IPS DF 6.9 (cell line): ENCODE data around the gene NUP98.

Experiments used
- DNase-seq: peaks from one replicate; pipeline ENCODE4 v3.0.0-alpha.2; 2013; ENCODE audit warnings: low read depth, low spot score
- H3K27ac ChIP-seq: one replicate; pipeline ENCODE4 v1.5.1; 2013; ENCODE audit warnings: low read length, control low read depth
- H3K27me3 ChIP-seq: 2 replicates; pipeline ENCODE4 v1.6.1; 2013; ENCODE audit warnings: mild to moderate bottlenecking, low read length; ENCODE audit not compliant: control insufficient read depth, insufficient read depth
- H3K36me3 ChIP-seq: 2 replicates; pipeline ENCODE4 v1.6.1; 2013; ENCODE audit warnings: low read length; ENCODE audit not compliant: control insufficient read depth, insufficient read depth
- H3K4me1 ChIP-seq: 2 replicates; pipeline ENCODE4 v1.6.1; 2013; ENCODE audit warnings: low read length; ENCODE audit not compliant: control insufficient read depth, insufficient read depth
- H3K4me3 ChIP-seq: 2 replicates; pipeline ENCODE4 v1.5.1; 2013; ENCODE audit warnings: mild to moderate bottlenecking, low read length
- H3K9me3 ChIP-seq: 2 replicates; pipeline ENCODE4 v1.6.1; 2013; ENCODE audit warnings: low read length, inconsistent platforms; ENCODE audit not compliant: control insufficient read depth, insufficient read depth
- WGBS: extraction: QIAGEN DNeasy Blood & Tissue Kit; methylation state at CpG from one replicate; pipeline ENCODE4 v1.1.7; 2013; ENCODE audit warnings: mixed read lengths, missing lambda C conversion rate; ENCODE audit not compliant: insufficient read length, insufficient coverage; 5-methylcytosine and 5-hydroxymethylcytosine counted together

The NUP98 gene

DNA sequence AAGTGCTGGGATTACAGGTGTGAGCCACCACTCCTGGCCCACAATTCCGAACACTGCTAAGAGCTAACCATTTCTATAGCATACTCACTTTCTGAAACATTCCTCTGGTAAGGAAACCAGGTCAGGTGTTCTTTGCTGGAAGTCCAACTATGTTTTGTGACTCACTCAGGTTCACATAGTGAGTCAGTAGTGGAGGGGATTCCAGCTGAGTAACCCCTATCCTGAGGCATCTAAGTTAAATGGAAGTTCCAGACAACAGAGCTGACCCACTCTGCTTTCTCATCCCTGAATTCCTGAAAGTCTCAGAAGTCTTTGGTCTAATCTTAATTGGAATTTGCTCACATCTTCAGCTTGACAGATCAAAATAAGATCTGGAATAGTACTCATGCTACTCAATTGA is 123.2 kb downstream of the NUP98 start:
- H3K27me3 ChIP-seq, result no peaks in the 10 kb centered on the region
- DNase-seq, result no peak
- no CpG with 5 or more reads among the region's 1 CpG for WGBS
- H3K27ac ChIP-seq, result no peak overlapping the region
- H3K36me3 ChIP-seq, result peaks cover 21% of the 10 kb centered on the region
- no peak overlapping the region for H3K4me3 ChIP-seq
- no peaks in the 10 kb centered on the region for H3K9me3 ChIP-seq
- H3K4me1 ChIP-seq, result no peaks in the 10 kb centered on the region

DNA sequence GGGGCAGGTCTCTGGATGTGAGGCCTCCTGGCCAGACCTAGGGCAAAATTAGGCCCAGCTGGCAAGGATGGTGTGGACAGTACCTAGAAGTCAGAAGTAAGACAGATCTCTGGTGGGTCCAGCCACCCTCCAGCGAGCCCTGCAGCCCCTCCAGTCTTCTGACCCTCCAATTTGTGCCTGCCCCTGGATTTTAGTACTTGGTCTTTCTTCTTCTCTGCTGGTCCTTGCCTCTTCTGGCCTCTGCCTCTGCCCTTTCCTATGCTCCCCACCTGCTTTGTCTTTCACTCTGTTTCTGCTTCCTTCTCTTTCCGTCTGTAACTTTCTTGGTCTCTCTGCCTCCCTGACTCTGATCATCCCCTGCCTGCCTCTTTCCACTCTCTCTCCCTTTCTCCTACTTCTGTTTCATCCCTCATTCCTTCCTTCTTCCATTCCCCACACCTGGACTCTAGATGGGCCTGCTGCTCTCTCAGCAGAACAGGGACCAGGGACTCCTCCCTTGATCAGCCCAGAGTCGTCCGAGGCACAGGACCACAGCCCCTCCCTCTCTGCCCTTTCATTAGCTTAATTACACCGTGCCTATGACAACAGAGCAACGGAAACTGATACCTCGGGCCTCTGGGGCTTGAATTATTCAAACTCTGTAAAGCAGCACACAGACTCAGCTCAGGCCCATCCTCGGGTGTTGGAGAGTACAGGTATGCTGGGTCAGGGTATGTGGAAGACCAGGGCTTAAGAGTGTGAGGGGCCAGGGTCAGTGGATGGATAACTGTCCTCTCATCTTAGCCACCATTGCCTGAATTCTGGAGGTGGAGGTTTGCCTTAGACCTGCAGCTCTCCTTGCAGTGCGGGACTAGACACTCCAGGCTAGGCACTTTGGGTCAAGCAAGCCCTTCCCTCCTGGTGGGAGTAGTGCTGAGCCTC is 125.8 kb downstream of the NUP98 start, which contains the start of gene CHRNA10:
Gene CHRNA10 (minus strand): TSS at position 51 of the 921 bp plus-strand sequence. CDS start 72 bp downstream, outside the sequence.
- H3K4me3 ChIP-seq, result no peak within 1 kb of the TSS
- H3K27me3 ChIP-seq, result no peaks in the 10 kb centered on the region
- H3K36me3 ChIP-seq, result peaks cover 25% of the 10 kb centered on the region
- H3K9me3 ChIP-seq, result no peaks in the 10 kb centered on the region
- H3K27ac ChIP-seq, result no peak within 1 kb of the TSS
- no CpG with 5 or more reads among the region's 9 CpGs for WGBS
- DNase-seq, result no peak
- no peaks in the 10 kb centered on the region; the same call in 1 of the 2 replicates for H3K4me1 ChIP-seq

- H3K4me3 ChIP-seq, result no peak overlapping the region
- H3K36me3 ChIP-seq, result peaks cover 12% of the 10 kb centered on the region
- H3K4me1 ChIP-seq, result no peaks in the 10 kb centered on the region; the same call in 1 of the 2 replicates
- H3K27ac ChIP-seq, result no peak overlapping the region
- WGBS, result no CpG with 5 or more reads among the region's 5 CpGs
- H3K27me3 ChIP-seq, result no peaks in the 10 kb centered on the region
- no peaks in the 10 kb centered on the region for H3K9me3 ChIP-seq
- DNase-seq, result no peak
These were observed 127.6 kb downstream of the NUP98 start for GRCh38 chr11:3669742-3670183.

DNA sequence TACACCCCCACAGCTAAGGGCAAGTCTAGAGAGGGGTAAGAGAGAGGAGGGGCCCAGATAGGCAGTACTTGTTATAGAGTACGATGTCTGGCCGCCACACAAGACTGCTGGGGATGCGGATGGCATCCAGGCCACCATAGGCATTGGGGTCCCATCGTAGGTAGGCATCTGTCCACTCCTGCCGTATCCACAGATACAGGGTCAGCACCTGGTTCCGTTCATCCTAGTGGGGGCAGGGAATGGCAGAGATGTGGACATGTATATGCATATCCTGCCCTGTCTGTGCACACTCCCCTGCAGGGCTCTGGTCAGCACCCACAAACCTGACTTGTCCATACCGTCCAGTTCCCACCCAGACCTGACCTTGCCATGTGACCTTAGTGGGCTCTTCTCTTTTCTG is 128.2 kb downstream of the NUP98 start:
- DNase-seq, result no peak
- Histone ChIP-seq H3K4me1 (no peaks in the 10 kb centered on the region; the same call in 1 of the 2 replicates), H3K27ac (no peak overlapping the region), H3K36me3 (peaks cover 11% of the 10 kb centered on the region), H3K9me3 (no peaks in the 10 kb centered on the region), H3K4me3 (no peak overlapping the region), H3K27me3 (no peaks in the 10 kb centered on the region)
- no CpG with 5 or more reads among the region's 7 CpGs for WGBS

- no CpG with 5 or more reads among the region's 89 CpGs for WGBS
These were observed 130.0 kb downstream of the NUP98 start for GRCh38 chr11:3667149-3668035.

GRCh38 chr11:3666023-3666530 is 131.3 kb downstream of the NUP98 start:
- no peak overlapping the region for H3K4me3 ChIP-seq
- H3K4me1 ChIP-seq, result no peaks in the 10 kb centered on the region; the same call in 1 of the 2 replicates
- H3K36me3 ChIP-seq, result peaks cover 7% of the 10 kb centered on the region
- H3K9me3 ChIP-seq, result no peaks in the 10 kb centered on the region
- no peaks in the 10 kb centered on the region for H3K27me3 ChIP-seq
- WGBS, result no CpG with 5 or more reads among the region's 17 CpGs
- no peak for DNase-seq
- no peak overlapping the region for H3K27ac ChIP-seq

More at GRCh38 chr11:3667149-3668035, 130.0 kb downstream of the NUP98 start:
- no peak for DNase-seq
- Histone ChIP-seq H3K4me1 (no peaks in the 10 kb centered on the region; the same call in 1 of the 2 replicates), H3K36me3 (peaks cover 7% of the 10 kb centered on the region), H3K27ac (no peak overlapping the region), H3K27me3 (no peaks in the 10 kb centered on the region), H3K9me3 (no peaks in the 10 kb centered on the region), H3K4me3 (no peak overlapping the region)

GRCh38 chr11:3665336-3666022 is 131.9 kb downstream of the NUP98 start:
- Histone ChIP-seq H3K27me3 (no peaks in the 10 kb centered on the region), H3K27ac (no peak overlapping the region), H3K4me3 (no peak overlapping the region), H3K36me3 (peaks cover 7% of the 10 kb centered on the region), H3K4me1 (no peaks in the 10 kb centered on the region; the same call in 1 of the 2 replicates), H3K9me3 (no peaks in the 10 kb centered on the region)
- no CpG with 5 or more reads among the region's 6 CpGs for WGBS
- no peak for DNase-seq

DNA sequence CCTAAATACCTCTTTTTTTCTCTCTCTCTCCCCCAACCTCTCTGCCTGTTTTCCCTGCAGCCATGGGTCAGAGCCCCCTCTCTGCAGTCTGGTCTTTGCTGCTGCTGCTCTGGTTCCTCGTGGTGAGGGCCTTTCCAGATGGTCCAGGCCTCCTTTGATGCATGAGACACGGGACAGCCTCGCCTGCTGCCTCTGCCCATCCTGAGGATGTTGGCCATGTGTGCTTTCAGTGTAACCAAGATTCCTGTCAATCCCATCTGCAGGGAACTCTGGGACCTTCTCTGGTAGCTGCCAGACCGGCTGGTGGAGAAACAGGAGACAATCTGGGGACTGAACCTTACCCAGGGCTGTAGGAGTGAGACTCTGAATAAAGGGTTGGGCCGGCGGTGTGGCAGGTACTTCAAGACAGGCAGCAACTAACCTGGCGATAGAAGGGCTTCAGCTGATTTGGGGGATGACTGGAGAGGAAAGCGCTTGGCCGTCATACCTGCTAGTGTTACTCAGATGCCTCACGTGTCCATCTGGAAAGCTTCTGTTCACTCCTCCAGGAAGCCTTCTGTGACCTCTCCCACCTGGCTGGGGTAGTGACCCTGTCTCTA is 133.2 kb downstream of the NUP98 start:
- H3K9me3 ChIP-seq, result no peaks in the 10 kb centered on the region
- H3K27me3 ChIP-seq, result no peaks in the 10 kb centered on the region
- DNase-seq, result no peak
- H3K4me1 ChIP-seq, result no peaks in the 10 kb centered on the region; the same call in 1 of the 2 replicates
- H3K4me3 ChIP-seq, result no peak overlapping the region
- no CpG with 5 or more reads among the region's 10 CpGs for WGBS
- no peak overlapping the region for H3K27ac ChIP-seq
- peaks cover 7% of the 10 kb centered on the region for H3K36me3 ChIP-seq

- Histone ChIP-seq H3K4me3 (no peak overlapping the region), H3K27me3 (no peaks in the 10 kb centered on the region), H3K27ac (no peak overlapping the region), H3K36me3 (peaks cover 7% of the 10 kb centered on the region), H3K4me1 (no peaks in the 10 kb centered on the region; the same call in 1 of the 2 replicates), H3K9me3 (no peaks in the 10 kb centered on the region)
- no peak for DNase-seq
These were observed 134.5 kb downstream of the NUP98 start for GRCh38 chr11:3662856-3663255.
